Neutrophil (primary cell): ENCODE measurements around the gene SKAP1.

Experiments used
- H3K27ac ChIP-seq: fragments of 200-600 bp; sonication (generic); 2 replicates; pipeline ENCODE4 v1.5.1; 2016; ENCODE audit warnings: mild to moderate bottlenecking, moderate library complexity
- H3K27me3 ChIP-seq: fragments of 200-600 bp; sonication (generic); 2 replicates; pipeline ENCODE4 v1.6.0; 2016; ENCODE audit warnings: mild to moderate bottlenecking
- H3K36me3 ChIP-seq: fragments of 200-600 bp; sonication (generic); 2 replicates; pipeline ENCODE4 v1.5.1; 2017
- H3K4me1 ChIP-seq, 2 experiments: fragments of 200-600 bp in 1 of 2; sonication (generic) in 1 of 2; 1 replicate in 1 of 2; 2 replicates in 1 of 2; pipeline versions ENCODE4 v1.5.1 to v1.6.1; 2013 to 2016; ENCODE audit warnings: low read depth in 1 of 2, low read length in 1 of 2, mild to moderate bottlenecking in 1 of 2, moderate library complexity in 1 of 2; ENCODE audit not compliant: control insufficient read depth in 1 of 2, insufficient read depth in 1 of 2
- H3K4me3 ChIP-seq, 2 experiments: fragments of 200-600 bp in 1 of 2; sonication (generic) in 1 of 2; 1 replicate in 1 of 2; 2 replicates in 1 of 2; pipeline ENCODE4 v1.5.1; 2013 to 2016; ENCODE audit warnings: low read depth in 1 of 2, low read length in 1 of 2, mild to moderate bottlenecking in 1 of 2, moderate library complexity in 1 of 2
- H3K9me3 ChIP-seq: fragments of 200-600 bp; sonication (generic); 2 replicates; pipeline ENCODE4 v1.5.1; 2016
- TF ChIP-seq, protein P1 (sequence below): fragments of 200-600 bp; sonication (generic); IDR thresholded peaks from 2 replicates; pipeline ENCODE4 v1.5.1; 2016; ENCODE audit warnings: antibody characterized with exemption

SKAP1 gene

DNA sequence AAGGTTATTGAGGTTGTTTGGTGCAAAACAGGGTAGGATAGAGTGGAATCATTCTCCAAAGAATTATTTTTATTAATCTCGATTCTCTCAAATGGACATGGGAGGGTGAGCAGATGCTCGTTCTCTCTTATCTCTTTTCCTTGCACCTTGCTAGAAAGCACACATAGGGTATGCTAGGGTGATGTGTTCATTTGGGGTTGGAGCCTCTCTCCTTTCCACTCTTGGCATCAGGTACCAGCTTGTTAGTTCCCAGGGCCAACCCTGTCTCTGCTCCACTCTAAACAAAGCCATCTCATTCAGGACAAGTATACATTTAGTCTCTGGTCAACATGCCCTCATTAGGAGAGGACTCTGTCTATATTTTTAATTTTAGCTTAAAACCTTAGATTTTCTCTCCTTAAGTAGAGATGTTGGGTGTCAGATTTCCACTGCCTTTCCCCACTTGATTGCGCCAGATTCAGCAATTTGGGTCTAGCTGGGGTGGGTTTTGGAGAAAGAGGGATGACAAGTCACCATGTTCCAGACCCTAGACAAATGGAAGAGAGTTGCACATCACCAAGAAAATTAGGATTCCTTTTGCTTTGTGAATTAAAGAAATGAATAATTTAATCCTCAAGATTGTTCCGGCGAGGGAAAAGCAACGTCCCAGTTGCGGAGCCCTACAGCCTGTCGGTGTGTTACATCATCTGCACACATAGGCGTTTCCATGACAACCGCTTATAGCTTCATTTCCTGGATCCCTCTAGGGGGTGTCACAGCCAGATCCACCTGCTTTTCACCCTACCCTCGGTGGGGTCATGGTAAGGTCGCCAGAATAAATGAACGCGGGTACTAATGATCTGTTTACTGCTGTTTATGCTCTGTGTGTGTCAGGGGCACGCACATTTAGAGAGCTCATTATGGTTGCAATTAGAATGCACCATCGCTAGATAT, 280.9 kb downstream of the SKAP1 start:
- Histone ChIP-seq H3K4me1 (no peaks in the 10 kb centered on the region), H3K4me3 (no peak overlapping the region), H3K27me3 (peaks cover 86% of the 10 kb centered on the region), H3K9me3 (no peaks in the 10 kb centered on the region), H3K27ac (no peak overlapping the region), H3K36me3 (no peaks in the 10 kb centered on the region)
- TF ChIP-seq, protein P1, sequence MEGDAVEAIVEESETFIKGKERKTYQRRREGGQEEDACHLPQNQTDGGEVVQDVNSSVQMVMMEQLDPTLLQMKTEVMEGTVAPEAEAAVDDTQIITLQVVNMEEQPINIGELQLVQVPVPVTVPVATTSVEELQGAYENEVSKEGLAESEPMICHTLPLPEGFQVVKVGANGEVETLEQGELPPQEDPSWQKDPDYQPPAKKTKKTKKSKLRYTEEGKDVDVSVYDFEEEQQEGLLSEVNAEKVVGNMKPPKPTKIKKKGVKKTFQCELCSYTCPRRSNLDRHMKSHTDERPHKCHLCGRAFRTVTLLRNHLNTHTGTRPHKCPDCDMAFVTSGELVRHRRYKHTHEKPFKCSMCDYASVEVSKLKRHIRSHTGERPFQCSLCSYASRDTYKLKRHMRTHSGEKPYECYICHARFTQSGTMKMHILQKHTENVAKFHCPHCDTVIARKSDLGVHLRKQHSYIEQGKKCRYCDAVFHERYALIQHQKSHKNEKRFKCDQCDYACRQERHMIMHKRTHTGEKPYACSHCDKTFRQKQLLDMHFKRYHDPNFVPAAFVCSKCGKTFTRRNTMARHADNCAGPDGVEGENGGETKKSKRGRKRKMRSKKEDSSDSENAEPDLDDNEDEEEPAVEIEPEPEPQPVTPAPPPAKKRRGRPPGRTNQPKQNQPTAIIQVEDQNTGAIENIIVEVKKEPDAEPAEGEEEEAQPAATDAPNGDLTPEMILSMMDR, result no peak

DNA sequence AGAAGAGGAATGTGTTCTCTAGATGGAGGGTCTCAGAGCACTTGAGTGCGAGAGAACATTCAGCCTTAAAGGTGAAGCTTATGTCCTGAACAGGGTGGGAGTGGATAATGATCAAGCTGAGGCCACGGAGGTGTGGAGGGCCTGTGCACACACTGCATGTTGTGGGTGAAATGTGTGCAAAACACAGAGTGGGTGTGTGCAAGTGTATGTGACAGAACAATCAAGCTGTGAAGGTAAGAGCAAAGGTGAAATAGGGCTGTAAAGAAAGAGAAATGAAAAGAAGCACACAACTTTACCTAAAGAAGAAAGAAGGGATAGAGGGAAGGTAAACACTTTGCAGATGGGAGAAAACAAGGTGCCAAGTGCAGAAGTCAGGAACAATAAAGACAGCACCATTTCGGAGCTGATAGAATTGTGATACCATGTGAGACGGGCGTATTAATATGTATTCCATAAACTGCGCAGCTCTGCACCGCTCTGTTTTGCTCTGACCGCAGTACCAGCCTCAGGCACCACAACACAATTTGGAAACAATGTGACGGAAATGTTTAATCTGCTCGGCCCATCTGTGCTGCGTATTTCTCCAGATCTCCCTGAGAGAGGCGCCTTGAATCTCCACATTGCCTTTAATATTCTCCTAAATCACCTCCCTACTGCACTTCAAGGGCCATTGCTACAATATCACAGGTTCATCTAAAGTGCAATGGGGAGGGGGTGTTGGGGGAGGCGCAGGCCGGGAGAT, 281.8 kb downstream of the SKAP1 start:
- no peaks in the 10 kb centered on the region for H3K36me3 ChIP-seq

DNA sequence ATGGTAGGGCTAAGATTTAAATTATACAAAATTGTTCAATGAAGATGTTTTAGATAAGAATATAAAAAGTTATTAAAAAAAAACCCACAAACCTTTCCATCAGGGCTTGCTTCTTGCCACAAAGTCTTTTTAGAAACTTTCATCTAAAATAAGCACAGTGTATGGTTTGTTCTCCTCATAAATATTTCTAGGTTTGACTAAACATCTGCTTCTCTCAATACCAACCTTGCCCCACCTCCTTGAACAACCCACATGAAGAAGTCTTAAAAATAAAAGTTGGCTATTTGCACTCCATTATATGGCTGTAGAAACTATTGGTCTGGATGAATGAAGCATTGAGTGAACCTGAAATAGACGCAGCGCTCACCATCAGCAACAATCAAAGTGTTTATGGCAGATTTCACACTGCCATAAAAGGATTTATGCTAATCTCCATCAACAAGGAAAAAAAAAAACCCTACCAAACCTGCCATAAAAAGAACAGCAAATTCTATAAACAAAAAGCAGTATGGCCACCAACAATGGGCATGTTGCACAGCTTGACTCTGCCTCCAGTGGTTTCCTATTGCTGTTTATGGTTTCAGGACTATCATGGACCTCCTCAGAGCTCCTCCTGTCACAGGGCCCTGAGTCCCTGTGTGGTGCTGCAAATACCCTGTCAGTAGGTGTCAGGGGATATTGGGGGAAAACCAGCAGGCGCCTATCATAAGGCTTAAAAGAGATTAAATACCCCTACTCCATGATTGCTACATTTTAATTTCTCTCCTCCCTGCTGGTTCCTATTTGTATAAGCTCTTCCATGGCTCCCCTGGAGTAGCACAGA, 284.8 kb downstream of the SKAP1 start:
- peaks cover 0 to 4% of the 10 kb centered on the region in 2 experiments for H3K4me1 ChIP-seq

More for the DNA sequence above, 281.8 kb downstream of the SKAP1 start:
- Histone ChIP-seq H3K4me1 (no peaks in the 10 kb centered on the region), H3K27ac (no peak overlapping the region), H3K27me3 (peaks cover 85% of the 10 kb centered on the region), H3K4me3 (no peak overlapping the region), H3K9me3 (no peaks in the 10 kb centered on the region)
- TF ChIP-seq, protein P1, result no peak

GRCh38 chr17:48144231-48144630, 285.8 kb downstream of the SKAP1 start:
- H3K36me3 ChIP-seq, result no peaks in the 10 kb centered on the region

More for the DNA sequence above, 284.8 kb downstream of the SKAP1 start:
- H3K27me3 ChIP-seq, result peaks cover 55% of the 10 kb centered on the region
- no peak overlapping the region for H3K4me3 ChIP-seq
- H3K27ac ChIP-seq, result no peak overlapping the region
- TF ChIP-seq, protein P1, result no peak
- no peaks in the 10 kb centered on the region for H3K9me3 ChIP-seq
- no peaks in the 10 kb centered on the region for H3K36me3 ChIP-seq

More at GRCh38 chr17:48144231-48144630, 285.8 kb downstream of the SKAP1 start:
- TF ChIP-seq, protein P1, result no peak
- no peak overlapping the region for H3K27ac ChIP-seq
- no peaks in the 10 kb centered on the region for H3K9me3 ChIP-seq
- H3K4me1 ChIP-seq, result peaks cover 4 to 10% of the 10 kb centered on the region in 2 experiments
- peaks cover 46% of the 10 kb centered on the region for H3K27me3 ChIP-seq
- H3K4me3 ChIP-seq, result no peak overlapping the region
